ENCODE measurements around the gene ATG14.

DNA sequence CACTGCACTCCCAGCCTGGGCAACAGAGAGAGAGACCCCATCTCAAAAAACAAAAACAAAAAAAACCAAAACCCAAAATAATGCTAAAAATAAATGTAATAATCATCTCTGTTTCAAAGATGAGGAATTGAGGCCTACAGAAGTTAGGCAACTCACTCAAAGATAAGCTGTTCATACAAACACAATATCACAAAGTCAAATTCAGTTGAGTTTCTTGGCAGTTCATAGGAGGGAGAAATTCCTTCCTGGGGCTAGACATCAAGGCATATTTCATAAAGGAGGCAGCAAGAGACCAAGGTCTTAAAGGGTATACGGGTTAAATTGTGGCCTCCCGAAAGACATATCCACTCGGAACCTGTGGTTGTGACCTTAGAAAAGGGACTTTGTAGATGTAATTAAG lies 37.5 kb upstream of the ATG14 start:
- TF ChIP-seq CTCF (tag by site-specific recombination; IDR thresholded peaks at IDR 0.05), result no peak
- TF ChIP-seq ZNF768 (tag by site-specific recombination; IDR thresholded peaks at IDR 0.05), result no peak
- no peak for TF ChIP-seq TSHZ1 (tag by site-specific recombination; IDR thresholded peaks at IDR 0.05; ENCODE audit: borderline replicate concordance)
- no peak for TF ChIP-seq ZNF121 (tag by site-specific recombination; IDR thresholded peaks at IDR 0.05)
- TF ChIP-seq ZNF37A (tag by site-specific recombination; IDR thresholded peaks at IDR 0.05), result no peak
- TF ChIP-seq HOXC10 (CRISPR knock-in tag; IDR thresholded peaks at IDR 0.05), result no peak
- TF ChIP-seq ZSCAN30 (tag by site-specific recombination; IDR thresholded peaks at IDR 0.05), result no peak
